Upper lobe of left lung (tissue), 4 donors: ENCODE results near the gene CHD9.

Source experiments
- EP300 ChIP-seq, 4 donors: sonication (generic); formaldehyde crosslinking; IDR thresholded peaks; one replicate each; pipeline ENCODE4 v1.5.1; 2017; ENCODE audit warnings: antibody characterized with exemption in 4 of 4, control low read depth in 2 of 4
- TF ChIP-seq, protein P1 (sequence below), 6 experiments: fragments of 450-650 bp in 4 of 6; fragments of 200-600 bp in 2 of 6; sonication (generic) in 2 of 6; IDR thresholded peaks; one replicate each; pipeline ENCODE4 v1.5.1; 2016 to 2019; ENCODE audit warnings: antibody characterized with exemption in 6 of 6

DNA sequence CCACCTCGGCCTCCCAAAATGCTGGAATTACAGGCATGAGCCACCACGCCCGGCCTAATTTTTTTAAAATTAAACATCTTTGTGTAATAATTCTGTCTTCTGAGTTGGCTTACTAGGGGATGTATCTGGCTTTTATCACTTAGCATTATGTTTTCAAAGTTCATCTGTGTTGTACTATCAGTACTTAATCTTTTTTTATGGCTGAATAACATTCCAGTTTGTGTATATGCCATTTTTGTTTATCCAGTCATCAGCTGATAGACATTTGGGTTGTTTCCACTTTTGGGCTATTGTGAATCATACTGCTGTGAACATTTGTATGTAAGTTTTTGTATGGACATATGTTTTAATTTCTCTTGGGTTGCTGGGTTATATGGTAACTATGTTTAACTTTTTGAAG, 69.0 kb downstream of the CHD9 start:
- TF ChIP-seq, protein P1, sequence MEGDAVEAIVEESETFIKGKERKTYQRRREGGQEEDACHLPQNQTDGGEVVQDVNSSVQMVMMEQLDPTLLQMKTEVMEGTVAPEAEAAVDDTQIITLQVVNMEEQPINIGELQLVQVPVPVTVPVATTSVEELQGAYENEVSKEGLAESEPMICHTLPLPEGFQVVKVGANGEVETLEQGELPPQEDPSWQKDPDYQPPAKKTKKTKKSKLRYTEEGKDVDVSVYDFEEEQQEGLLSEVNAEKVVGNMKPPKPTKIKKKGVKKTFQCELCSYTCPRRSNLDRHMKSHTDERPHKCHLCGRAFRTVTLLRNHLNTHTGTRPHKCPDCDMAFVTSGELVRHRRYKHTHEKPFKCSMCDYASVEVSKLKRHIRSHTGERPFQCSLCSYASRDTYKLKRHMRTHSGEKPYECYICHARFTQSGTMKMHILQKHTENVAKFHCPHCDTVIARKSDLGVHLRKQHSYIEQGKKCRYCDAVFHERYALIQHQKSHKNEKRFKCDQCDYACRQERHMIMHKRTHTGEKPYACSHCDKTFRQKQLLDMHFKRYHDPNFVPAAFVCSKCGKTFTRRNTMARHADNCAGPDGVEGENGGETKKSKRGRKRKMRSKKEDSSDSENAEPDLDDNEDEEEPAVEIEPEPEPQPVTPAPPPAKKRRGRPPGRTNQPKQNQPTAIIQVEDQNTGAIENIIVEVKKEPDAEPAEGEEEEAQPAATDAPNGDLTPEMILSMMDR (IDR thresholded peaks at IDR 0.05), result no peak
- TF ChIP-seq EP300 (IDR thresholded peaks at IDR 0.05), result no peak
